Measurements from ENCODE around the gene CPNE4. TPM values are rescaled to one million over a fixed set of nuclear protein-coding genes. Genes with fewer than 3 reads are reported as not detected.

Gene CPNE4
- total RNA-seq, 1 donor from 2014 or later, result 0.26 TPM

DNA sequence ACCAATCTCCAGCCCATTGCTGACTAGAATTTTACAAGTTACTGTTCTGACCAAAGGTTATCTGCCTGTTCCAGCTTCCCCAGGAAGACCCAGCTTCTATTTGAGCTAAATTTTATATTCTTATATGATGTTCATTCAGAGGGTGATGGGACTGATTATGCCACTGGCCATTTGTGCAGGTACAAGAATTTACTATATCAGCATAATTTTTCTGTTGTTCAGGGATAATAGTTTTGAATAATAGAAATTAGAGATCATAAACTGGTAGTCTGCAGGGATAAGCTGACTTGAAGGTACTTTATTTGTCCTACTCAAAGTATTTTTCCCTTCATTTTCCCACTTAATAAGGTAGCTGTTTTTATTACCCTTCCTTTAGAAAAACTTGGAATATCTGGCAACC lies 309.4 kb downstream of the CPNE4 start:
- DNase-seq, result no peak
- TF ChIP-seq, protein P1, sequence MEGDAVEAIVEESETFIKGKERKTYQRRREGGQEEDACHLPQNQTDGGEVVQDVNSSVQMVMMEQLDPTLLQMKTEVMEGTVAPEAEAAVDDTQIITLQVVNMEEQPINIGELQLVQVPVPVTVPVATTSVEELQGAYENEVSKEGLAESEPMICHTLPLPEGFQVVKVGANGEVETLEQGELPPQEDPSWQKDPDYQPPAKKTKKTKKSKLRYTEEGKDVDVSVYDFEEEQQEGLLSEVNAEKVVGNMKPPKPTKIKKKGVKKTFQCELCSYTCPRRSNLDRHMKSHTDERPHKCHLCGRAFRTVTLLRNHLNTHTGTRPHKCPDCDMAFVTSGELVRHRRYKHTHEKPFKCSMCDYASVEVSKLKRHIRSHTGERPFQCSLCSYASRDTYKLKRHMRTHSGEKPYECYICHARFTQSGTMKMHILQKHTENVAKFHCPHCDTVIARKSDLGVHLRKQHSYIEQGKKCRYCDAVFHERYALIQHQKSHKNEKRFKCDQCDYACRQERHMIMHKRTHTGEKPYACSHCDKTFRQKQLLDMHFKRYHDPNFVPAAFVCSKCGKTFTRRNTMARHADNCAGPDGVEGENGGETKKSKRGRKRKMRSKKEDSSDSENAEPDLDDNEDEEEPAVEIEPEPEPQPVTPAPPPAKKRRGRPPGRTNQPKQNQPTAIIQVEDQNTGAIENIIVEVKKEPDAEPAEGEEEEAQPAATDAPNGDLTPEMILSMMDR (IDR thresholded peaks at IDR 0.05), result no peak

DNA sequence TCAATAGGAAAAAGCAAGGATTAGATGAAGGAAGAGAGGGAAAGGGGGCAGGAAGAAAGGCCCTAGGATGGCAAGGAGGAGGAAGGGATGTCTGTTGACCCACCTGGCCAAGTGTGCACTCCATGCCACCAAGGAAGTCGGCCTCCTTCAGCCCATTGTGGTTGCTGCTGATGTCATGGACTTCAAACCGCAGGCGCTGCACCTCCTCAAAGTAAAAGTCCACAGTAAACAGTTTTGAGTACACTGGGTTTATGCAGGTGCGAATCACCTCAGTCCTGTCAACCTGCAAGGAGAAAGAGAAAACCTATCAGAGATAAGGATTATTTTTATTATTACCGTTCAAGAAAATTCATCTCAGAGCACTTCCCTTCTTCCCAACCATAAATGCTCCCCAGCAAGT lies 311.5 kb downstream of the CPNE4 start:
- ATAC-seq (no peak), DNase-seq (no peak)
- H3K27ac ChIP-seq, result no peak overlapping the region
- no peaks in the 10 kb centered on the region for H3K27me3 ChIP-seq
- TF ChIP-seq, protein P1 (IDR thresholded peaks at IDR 0.05), result no peak
- no peaks in the 10 kb centered on the region for H3K4me1 ChIP-seq
- no peaks in the 10 kb centered on the region for H3K36me3 ChIP-seq
- no peaks in the 10 kb centered on the region for H3K9me3 ChIP-seq
- intact Hi-C loops (cut with DNase I), result no loop called here
- H3K4me3 ChIP-seq, result no peak overlapping the region

More for the DNA sequence above, 309.4 kb downstream of the CPNE4 start:
- Histone ChIP-seq H3K4me1 (no peaks in the 10 kb centered on the region), H3K9me3 (no peaks in the 10 kb centered on the region), H3K27ac (no peak overlapping the region), H3K4me3 (no peak overlapping the region), H3K36me3 (no peaks in the 10 kb centered on the region), H3K27me3 (no peaks in the 10 kb centered on the region)
- no peak for ATAC-seq
- intact Hi-C loops (cut with DNase I), result no loop called here

DNA sequence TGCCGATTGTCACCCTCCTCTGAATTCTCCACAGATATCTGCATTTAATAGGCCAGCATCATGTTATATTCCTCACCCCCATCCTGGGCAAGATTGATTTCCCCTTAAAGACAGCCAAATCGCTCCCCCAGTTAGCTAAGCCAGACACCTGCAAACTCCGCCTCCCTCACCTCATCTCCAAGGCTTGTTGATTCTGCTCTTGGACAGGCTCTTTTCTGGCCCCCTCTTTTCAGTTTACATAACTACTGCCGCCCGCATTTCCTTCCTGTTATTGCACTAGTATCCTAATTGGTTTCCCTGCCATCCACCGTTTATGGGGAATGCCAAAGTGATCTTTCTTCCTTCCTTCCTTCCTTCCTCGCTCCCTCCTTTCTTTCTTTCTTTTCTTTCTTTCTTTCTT lies 317.3 kb downstream of the CPNE4 start:
- TF ChIP-seq, protein P1 (IDR thresholded peaks at IDR 0.05), result no peak
- intact Hi-C loops (cut with DNase I), result no loop called here
- H3K27ac ChIP-seq, result no peak overlapping the region

DNA sequence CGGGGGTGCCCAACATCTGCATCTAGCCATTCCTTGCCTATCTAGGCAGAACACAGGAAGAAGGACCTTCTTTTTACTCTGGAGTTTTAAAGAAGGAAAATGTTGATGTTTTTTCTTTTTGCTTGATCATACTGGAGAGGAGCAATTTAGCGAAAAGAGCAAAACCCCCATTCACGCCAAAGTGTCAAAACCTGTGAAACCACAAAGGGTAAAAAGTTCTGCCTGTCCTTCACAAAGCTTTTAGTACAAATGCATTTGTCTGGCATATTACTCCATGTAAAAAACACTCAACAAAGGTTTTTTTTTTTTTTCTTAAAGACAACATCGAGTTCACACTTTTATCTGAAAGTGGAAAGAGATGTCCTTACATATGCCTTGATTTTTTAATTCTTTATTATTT lies 317.9 kb downstream of the CPNE4 start:
- intact Hi-C loops (cut with DNase I), result no loop called here
- DNase-seq (no peak), ATAC-seq (no peak)
- Histone ChIP-seq H3K27me3 (no peaks in the 10 kb centered on the region), H3K27ac (no peak overlapping the region), H3K9me3 (no peaks in the 10 kb centered on the region), H3K4me1 (no peaks in the 10 kb centered on the region), H3K36me3 (no peaks in the 10 kb centered on the region), H3K4me3 (no peak overlapping the region)
- TF ChIP-seq, protein P1 (IDR thresholded peaks at IDR 0.05), result no peak

More for the DNA sequence above, 317.3 kb downstream of the CPNE4 start:
- no peaks in the 10 kb centered on the region for H3K36me3 ChIP-seq
- DNase-seq (no peak), ATAC-seq (no peak)
- H3K4me1 ChIP-seq, result no peaks in the 10 kb centered on the region
- H3K4me3 ChIP-seq, result no peak overlapping the region
- no peaks in the 10 kb centered on the region for H3K9me3 ChIP-seq
- no peaks in the 10 kb centered on the region for H3K27me3 ChIP-seq

DNA sequence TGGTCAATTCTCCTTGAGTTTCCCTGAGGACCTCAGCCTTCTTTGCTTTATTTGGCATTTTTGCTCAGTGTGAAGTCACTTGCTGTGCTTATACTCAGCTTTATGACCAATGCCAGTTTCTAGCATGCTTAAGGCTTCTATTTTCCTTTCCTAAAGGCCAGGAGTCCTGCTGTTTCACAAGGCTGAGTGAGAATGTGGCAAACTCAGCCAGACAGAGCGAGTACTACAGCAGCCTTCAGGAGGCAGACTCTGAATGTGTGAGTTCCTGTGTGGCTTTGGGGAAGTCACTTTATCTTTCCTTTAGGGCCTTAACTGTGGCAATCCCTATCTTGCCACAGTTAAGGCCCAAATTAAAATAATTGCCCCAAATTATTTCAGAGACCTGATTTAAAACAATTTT lies 318.8 kb downstream of the CPNE4 start:
- Histone ChIP-seq H3K4me1 (no peaks in the 10 kb centered on the region), H3K9me3 (no peaks in the 10 kb centered on the region), H3K27ac (no peak overlapping the region), H3K27me3 (no peaks in the 10 kb centered on the region), H3K36me3 (no peaks in the 10 kb centered on the region), H3K4me3 (no peak overlapping the region)
- intact Hi-C loops (cut with DNase I), result no loop called here
- TF ChIP-seq, protein P1 (IDR thresholded peaks at IDR 0.05), result no peak
- ATAC-seq (no peak), DNase-seq (no peak)

DNA sequence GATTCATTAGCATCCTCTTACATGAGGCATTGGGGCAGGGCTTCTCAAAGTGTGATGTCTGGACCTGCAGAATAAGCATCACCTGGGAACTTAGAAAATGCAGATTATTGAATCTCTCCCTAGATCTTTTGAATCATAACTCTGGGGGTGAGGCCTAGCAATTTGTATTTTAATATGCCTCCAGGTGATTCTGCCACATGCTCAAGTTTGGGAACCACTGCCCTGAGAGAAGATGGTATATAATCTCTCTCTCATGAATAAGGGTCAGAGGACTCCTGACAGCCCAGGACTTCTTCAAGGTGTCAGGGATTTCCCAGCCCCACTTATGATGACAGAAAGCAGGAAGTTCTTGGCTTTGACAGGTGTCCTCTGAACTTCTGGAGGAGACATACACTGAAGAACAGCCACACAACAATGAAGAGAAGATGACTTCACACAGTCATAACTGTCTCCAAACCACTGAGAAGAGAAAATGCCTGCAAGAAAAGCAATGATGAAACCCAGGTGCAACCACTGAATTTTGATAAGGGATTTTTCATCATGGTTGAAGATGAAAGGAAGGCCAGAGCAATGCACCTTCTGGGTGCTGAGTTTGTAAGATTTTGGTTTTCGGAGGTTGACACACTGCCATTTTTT lies 320.1 kb downstream of the CPNE4 start:
- no peaks in the 10 kb centered on the region for H3K36me3 ChIP-seq
- H3K9me3 ChIP-seq, result no peaks in the 10 kb centered on the region
- DNase-seq, result no peak
- intact Hi-C loops (cut with DNase I), result no loop called here
- no peaks in the 10 kb centered on the region for H3K27me3 ChIP-seq
- no peak overlapping the region for H3K4me3 ChIP-seq
- TF ChIP-seq, protein P1 (IDR thresholded peaks at IDR 0.05), result no peak
- ATAC-seq, result no peak
- no peak overlapping the region for H3K27ac ChIP-seq
- H3K4me1 ChIP-seq, result no peaks in the 10 kb centered on the region
